Activated CD8-positive, alpha-beta T cell treated with anti-CD3 and anti-CD28 coated beads for 36 hours (primary cell): ENCODE data around the gene THBS3. TPM values are rescaled to one million over a fixed set of nuclear protein-coding genes. Genes with fewer than 3 reads are reported as not detected.

Experiments
- ATAC-seq: fragments of 200-7000 bp; cut with Tn5 transposase; one replicate; pipeline ENCODE4 v1.10.0; 2021; ENCODE audit warnings: mild to moderate bottlenecking, moderate library complexity
- CTCF ChIA-PET: fragments of 350-600 bp; sonication (Branson Sonifier 250); formaldehyde crosslinking; loops from one replicate; lab custom pipeline; 2021; ENCODE audit warnings: antibody characterized with exemption; lab: Charles Lee
- POLR2A ChIA-PET: fragments of 350-600 bp; sonication (Branson Sonifier 250); formaldehyde crosslinking; loops from one replicate; lab custom pipeline; 2021; ENCODE audit warnings: antibody characterized with exemption; lab: Charles Lee
- DNase-seq: peaks from one replicate; pipeline ENCODE4 v3.0.0-alpha.2; 2020
- H3K27ac Mint-ChIP-seq: one replicate; pipeline ENCODE4 v1.8.0; 2021; ENCODE audit warnings: mild to moderate bottlenecking, mixed read lengths
- H3K27me3 Mint-ChIP-seq: one replicate; pipeline ENCODE4 v1.8.0; 2021; ENCODE audit warnings: mixed read lengths
- H3K36me3 Mint-ChIP-seq: one replicate; pipeline ENCODE4 v1.8.0; 2021; ENCODE audit warnings: low read depth, mixed read lengths
- H3K4me1 Mint-ChIP-seq: one replicate; pipeline ENCODE4 v1.8.0; 2021; ENCODE audit warnings: low read depth, mixed read lengths
- H3K4me3 Mint-ChIP-seq: one replicate; pipeline ENCODE4 v1.8.0; 2021; ENCODE audit warnings: mild to moderate bottlenecking, moderate library complexity, mixed read lengths
- H3K9me3 Mint-ChIP-seq: one replicate; pipeline ENCODE4 v1.8.0; 2021; ENCODE audit warnings: mixed read lengths
- intact Hi-C: fragments of 100-400 bp; cut with micrococcal nuclease; formaldehyde crosslinking; loops from one replicate; pipeline ENCODE4 v1.10.0; 2022
- total RNA-seq, 2 experiments: library from RNA; stranded (reverse); gene quantifications; one replicate each; pipeline ENCODE4 v1.2.3, GENCODE V29; 2021
- TF ChIP-seq, protein P1 (sequence below): fragments of 200-600 bp; IDR thresholded peaks from one replicate; pipeline ENCODE4 v1.8.0; 2022; ENCODE audit warnings: antibody characterized with exemption, mild to moderate bottlenecking

THBS3 gene
- total RNA-seq, 2 experiments from 2014 or later = 11.1 to 12.0 TPM

DNA sequence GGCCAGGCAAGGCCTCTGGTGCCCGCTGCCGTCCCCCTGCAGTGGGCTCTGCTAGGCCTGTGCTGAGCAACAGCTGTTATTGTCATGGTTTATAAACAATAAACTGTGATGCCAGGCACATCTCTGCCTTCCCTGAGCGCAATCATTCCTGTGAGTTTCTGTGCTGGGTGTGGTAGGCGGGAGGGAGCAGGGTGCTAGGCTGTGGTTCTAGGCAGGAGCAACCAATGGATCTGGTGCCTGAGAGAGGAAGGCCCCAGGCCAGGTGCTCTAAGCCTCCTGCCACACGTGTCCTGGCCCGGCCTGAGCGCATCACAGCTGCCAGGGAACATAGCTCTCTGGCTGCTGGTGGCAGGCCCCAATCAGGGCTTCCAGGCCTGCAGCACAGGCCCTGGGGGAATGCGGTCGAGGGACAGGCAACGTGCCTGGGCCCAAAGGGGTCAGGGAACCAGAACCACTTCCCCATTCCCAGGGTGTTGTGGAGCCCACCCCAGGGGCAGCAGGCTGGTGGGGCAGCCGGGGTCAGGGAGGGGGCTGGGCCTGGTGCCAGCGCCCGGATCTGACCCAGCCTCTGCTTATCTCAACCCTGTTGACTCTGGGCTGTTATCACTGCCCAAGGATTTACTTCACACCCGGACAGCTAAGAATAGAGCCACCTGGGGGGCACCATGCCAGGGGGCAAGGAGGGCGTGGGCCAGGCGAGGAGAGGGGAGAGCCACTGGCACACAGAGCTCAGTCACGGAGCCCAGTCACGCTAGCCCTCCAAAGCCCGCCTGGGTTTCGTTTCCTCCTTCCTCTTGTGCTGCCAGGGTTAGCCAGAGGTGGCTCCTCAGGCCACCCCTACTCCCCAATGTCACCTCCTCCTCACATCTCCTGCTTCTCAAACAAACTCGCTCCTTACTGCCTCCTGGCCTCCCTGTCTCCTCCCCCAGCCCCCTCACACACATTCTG, 22.6 kb downstream of the THBS3 start:
- Mint-ChIP-seq H3K4me3 (no peak overlapping the region), H3K4me1 (no peaks in the 10 kb centered on the region), H3K36me3 (no peaks in the 10 kb centered on the region), H3K27ac (peak overlapping the region; percentile 61), H3K9me3 (no peaks in the 10 kb centered on the region), H3K27me3 (no peaks in the 10 kb centered on the region)
- TF ChIP-seq, protein P1, sequence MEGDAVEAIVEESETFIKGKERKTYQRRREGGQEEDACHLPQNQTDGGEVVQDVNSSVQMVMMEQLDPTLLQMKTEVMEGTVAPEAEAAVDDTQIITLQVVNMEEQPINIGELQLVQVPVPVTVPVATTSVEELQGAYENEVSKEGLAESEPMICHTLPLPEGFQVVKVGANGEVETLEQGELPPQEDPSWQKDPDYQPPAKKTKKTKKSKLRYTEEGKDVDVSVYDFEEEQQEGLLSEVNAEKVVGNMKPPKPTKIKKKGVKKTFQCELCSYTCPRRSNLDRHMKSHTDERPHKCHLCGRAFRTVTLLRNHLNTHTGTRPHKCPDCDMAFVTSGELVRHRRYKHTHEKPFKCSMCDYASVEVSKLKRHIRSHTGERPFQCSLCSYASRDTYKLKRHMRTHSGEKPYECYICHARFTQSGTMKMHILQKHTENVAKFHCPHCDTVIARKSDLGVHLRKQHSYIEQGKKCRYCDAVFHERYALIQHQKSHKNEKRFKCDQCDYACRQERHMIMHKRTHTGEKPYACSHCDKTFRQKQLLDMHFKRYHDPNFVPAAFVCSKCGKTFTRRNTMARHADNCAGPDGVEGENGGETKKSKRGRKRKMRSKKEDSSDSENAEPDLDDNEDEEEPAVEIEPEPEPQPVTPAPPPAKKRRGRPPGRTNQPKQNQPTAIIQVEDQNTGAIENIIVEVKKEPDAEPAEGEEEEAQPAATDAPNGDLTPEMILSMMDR = no peak
- intact Hi-C loops = no loop called here
- ChIA-PET POLR2A (interaction anchor here (0.6 to 1.7 kb wide), 5 partner anchors 8 to 131 kb away, joined by 3 to 10 read pairs (median 6); partner anchors contain the start of gene KRTCAP2), CTCF (interaction anchor here (0.7 to 2.6 kb wide), 3 partner anchors 10 to 12 kb away, joined by 3 to 10 read pairs (median 5); partner anchors contain the start of gene KRTCAP2)
- DNase-seq (no peak), ATAC-seq (no peak)

DNA sequence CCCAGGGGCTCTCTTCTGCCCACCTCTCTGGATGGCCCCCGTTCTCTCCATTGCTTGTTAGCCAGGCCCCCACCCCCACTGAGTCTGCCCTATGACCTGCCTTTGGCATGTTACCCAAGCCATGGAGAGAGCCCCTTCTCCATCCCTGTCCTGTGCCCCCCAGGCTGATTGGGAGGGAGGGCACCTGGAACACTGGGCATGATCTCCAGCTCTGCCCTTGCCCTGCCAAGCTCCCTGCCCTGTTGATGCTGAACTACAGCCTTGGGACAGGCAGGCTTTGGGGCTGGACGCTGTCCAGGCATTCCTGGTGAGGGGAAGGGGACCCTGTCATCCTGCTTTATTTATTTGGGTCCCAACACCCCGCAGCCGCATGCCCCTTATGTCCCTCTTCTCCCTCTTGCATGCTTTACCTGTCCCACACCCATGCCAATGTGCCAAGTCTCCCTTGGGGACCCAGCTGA, 23.3 kb downstream of the THBS3 start:
- ChIA-PET POLR2A (interaction anchor here (0.6 to 1.7 kb wide), 5 partner anchors 9 to 132 kb away, joined by 3 to 10 read pairs (median 6); partner anchors contain the start of gene KRTCAP2), CTCF (interaction anchor here (1.6 kb wide), 1 partner anchor 9 kb away, joined by 5 read pairs; no protein-coding TSS in a partner anchor)
- no peak overlapping the region for H3K27ac Mint-ChIP-seq
- no peaks in the 10 kb centered on the region for H3K27me3 Mint-ChIP-seq
- no peaks in the 10 kb centered on the region for H3K4me1 Mint-ChIP-seq
- no peaks in the 10 kb centered on the region for H3K9me3 Mint-ChIP-seq
- intact Hi-C loops = no loop called here
- ATAC-seq (no peak), DNase-seq (no peak)
- H3K36me3 Mint-ChIP-seq = no peaks in the 10 kb centered on the region
- H3K4me3 Mint-ChIP-seq = no peak overlapping the region
- TF ChIP-seq, protein P1 = no peak

DNA sequence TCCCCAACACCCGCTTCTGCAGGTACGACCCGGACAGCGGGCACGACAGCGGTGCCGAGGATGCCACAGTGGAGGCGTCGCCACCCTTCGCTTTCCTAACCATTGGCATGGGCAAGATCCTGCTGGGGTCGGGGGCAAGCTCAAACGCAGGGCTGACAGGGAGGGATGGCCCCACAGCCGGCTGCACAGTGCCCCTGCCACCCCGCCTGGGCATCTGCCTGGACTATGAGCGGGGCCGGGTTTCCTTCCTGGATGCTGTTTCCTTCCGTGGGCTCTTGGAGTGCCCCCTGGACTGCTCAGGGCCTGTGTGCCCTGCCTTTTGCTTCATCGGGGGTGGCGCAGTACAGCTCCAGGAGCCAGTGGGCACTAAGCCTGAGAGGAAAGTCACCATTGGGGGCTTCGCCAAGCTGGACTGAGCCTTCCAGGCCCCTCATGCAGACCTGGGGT, 23.9 kb downstream of the THBS3 start:
- intact Hi-C loops = no loop called here
- no peaks in the 10 kb centered on the region for H3K27me3 Mint-ChIP-seq
- ChIA-PET CTCF (interaction anchor here (1.6 kb wide), 1 partner anchor 8 kb away, joined by 5 read pairs; no protein-coding TSS in a partner anchor), POLR2A (interaction anchor here (0.6 to 1.6 kb wide), 3 partner anchors 8 to 11 kb away, joined by 3 to 10 read pairs (median 6); no protein-coding TSS in a partner anchor)
- ATAC-seq (no peak), DNase-seq (no peak)
- peaks cover 3% of the 10 kb centered on the region for H3K36me3 Mint-ChIP-seq
- no peak overlapping the region for H3K27ac Mint-ChIP-seq
- H3K9me3 Mint-ChIP-seq = no peaks in the 10 kb centered on the region
- H3K4me1 Mint-ChIP-seq = no peaks in the 10 kb centered on the region
- no peak overlapping the region for H3K4me3 Mint-ChIP-seq
- TF ChIP-seq, protein P1 = no peak

DNA sequence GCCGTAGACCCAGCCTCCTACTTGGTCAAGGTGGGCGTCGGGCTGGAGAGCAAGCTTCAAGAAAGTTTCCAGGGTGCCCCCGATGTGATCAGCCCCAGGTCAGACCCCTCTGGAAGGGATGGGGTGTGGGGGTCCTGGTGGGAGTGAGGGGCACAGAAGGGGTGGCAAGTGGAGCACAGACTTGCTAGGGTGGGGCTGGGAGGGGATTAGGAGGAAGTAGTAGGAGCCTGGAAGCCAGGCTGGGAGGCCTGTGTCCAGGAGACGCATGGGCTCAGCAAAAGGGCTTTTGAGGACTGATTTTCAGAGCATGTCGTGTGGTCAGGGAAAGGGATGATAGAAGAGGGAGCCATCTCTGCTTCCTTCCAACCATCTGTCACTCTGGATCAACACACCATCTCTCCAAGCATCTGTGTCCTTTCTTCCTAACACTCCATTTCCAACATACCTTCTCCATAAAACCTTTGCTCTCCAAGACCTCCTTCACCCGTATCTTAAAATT, 25.6 kb downstream of the THBS3 start:
- ChIA-PET CTCF (interaction anchor here (1.3 to 2.5 kb wide), 2 partner anchors 9 to 12 kb away, joined by 4 to 7 read pairs; partner anchors contain the start of gene KRTCAP2), POLR2A (no interaction called here)
- ATAC-seq (no peak), DNase-seq (no peak)
- Mint-ChIP-seq H3K4me3 (no peak overlapping the region), H3K36me3 (peaks cover 11% of the 10 kb centered on the region), H3K27ac (no peak overlapping the region), H3K9me3 (no peaks in the 10 kb centered on the region), H3K4me1 (no peaks in the 10 kb centered on the region), H3K27me3 (no peaks in the 10 kb centered on the region)
- intact Hi-C loops = no loop called here
- TF ChIP-seq, protein P1 = no peak
